Measurements from ENCODE around the gene CCDC188.

The CCDC188 gene

GRCh38 chr22:20140107-20140445 is 10.8 kb downstream of the CCDC188 start:
- ChIA-PET POLR2A (no interaction called here), CTCF (no interaction called here)
- TF ChIP-seq CTCF (IDR thresholded peaks at IDR 0.05; ENCODE audit: insufficient read depth, low read length, missing control alignments): no peak
- DNase-seq (ENCODE audit: low read depth, low spot score): no peak
- no peak overlapping the region for H3K4me3 ChIP-seq (ENCODE audit: low read depth, low read length)

- ChIA-PET CTCF (no interaction called here), POLR2A (no interaction called here)
- no peak overlapping the region for H3K4me3 ChIP-seq (ENCODE audit: low read depth, low read length)
- DNase-seq (ENCODE audit: low read depth, low spot score): no peak
- no peak for TF ChIP-seq CTCF (IDR thresholded peaks at IDR 0.05; ENCODE audit: insufficient read depth, low read length, missing control alignments)
Observed at GRCh38 chr22:20139391-20140106, 11.3 kb downstream of the CCDC188 start.

GRCh38 chr22:20138868-20139267 is 12.0 kb downstream of the CCDC188 start:
- no peak for TF ChIP-seq CTCF (IDR thresholded peaks at IDR 0.05; ENCODE audit: insufficient read depth, low read length, missing control alignments)
- POLR2A ChIA-PET: interaction anchor here (0.7 kb wide), 1 partner anchor 61 kb away, joined by 3 read pairs; no protein-coding TSS in a partner anchor
- no peak for DNase-seq (ENCODE audit: low read depth, low spot score)
- CTCF ChIA-PET: no interaction called here
- no peak overlapping the region for H3K4me3 ChIP-seq (ENCODE audit: low read depth, low read length)

- no peak overlapping the region for H3K4me3 ChIP-seq (ENCODE audit: low read depth, low read length)
- POLR2A ChIA-PET: interaction anchor here (0.7 kb wide), 1 partner anchor 61 kb away, joined by 3 read pairs; no protein-coding TSS in a partner anchor
- no peak for TF ChIP-seq CTCF (IDR thresholded peaks at IDR 0.05; ENCODE audit: insufficient read depth, low read length, missing control alignments)
- CTCF ChIA-PET: no interaction called here
- no peak for DNase-seq (ENCODE audit: low read depth, low spot score)
Observed at GRCh38 chr22:20138417-20138738, 12.5 kb downstream of the CCDC188 start.

GRCh38 chr22:20137671-20138416 is 13.0 kb downstream of the CCDC188 start:
- TF ChIP-seq CTCF (IDR thresholded peaks at IDR 0.05; ENCODE audit: insufficient read depth, low read length, missing control alignments): no peak
- ChIA-PET CTCF (interaction anchor here (1.3 to 1.6 kb wide), 2 partner anchors 14 to 19 kb away, joined by 3 to 5 read pairs; no protein-coding TSS in a partner anchor), POLR2A (interaction anchor here (0.7 kb wide), 1 partner anchor 60 kb away, joined by 3 read pairs; no protein-coding TSS in a partner anchor)
- no peak for DNase-seq (ENCODE audit: low read depth, low spot score)
- no peak overlapping the region for H3K4me3 ChIP-seq (ENCODE audit: low read depth, low read length)

GRCh38 chr22:20137113-20137512 is 13.7 kb downstream of the CCDC188 start:
- H3K4me3 ChIP-seq (ENCODE audit: low read depth, low read length): no peak overlapping the region
- CTCF ChIA-PET: interaction anchor here (1.3 to 1.6 kb wide), 2 partner anchors 14 to 20 kb away, joined by 3 to 5 read pairs; no protein-coding TSS in a partner anchor

More at GRCh38 chr22:20137113-20137512, 13.7 kb downstream of the CCDC188 start:
- no peak for TF ChIP-seq CTCF (IDR thresholded peaks at IDR 0.05; ENCODE audit: insufficient read depth, low read length, missing control alignments)
- POLR2A ChIA-PET: no interaction called here
- no peak for DNase-seq (ENCODE audit: low read depth, low spot score)

Data from AG04449 (cell line).